ENCODE measurements around the gene TOMM70. TPM values are rescaled to one million over a fixed set of nuclear protein-coding genes. Genes with fewer than 3 reads are reported as not detected.

The TOMM70 gene
- polyA plus RNA-seq, 3 donors: 4.9 to 6.3 (median 6.3) TPM

- Histone ChIP-seq H3K9me3 (replicated peaks in 1 of 2; ENCODE audit: control insufficient read depth in 1 of 2, insufficient read depth in 1 of 2, low read length in 2 of 2) (no peaks in the 10 kb centered on the region), H3K36me3 (replicated peaks in 1 of 2; ENCODE audit: control insufficient read depth in 1 of 2, insufficient read depth in 2 of 2, low read length in 2 of 2) (peaks cover 72 to 94% of the 10 kb centered on the region in 2 donors), H4K20me1 (ENCODE audit: insufficient read depth, low read length) (no peaks in the 10 kb centered on the region), H3K9ac (ENCODE audit: insufficient read depth, low read length, poor library complexity, severe bottlenecking) (no peak overlapping the region), H3K27me3 (ENCODE audit: control insufficient read depth in 2 of 2, insufficient read depth in 2 of 2, low read length in 2 of 2) (no peaks in the 10 kb centered on the region), H3K4me2 (replicated peaks; ENCODE audit: extremely low read depth, low read length, poor library complexity, severe bottlenecking) (no peak overlapping the region), H3K79me2 (ENCODE audit: insufficient read depth, low read length) (no peaks in the 10 kb centered on the region), H3K27ac (ENCODE audit: low read depth in 1 of 2, low read length in 2 of 2) (no peak overlapping the region), H3K4me3 (replicated peaks in 1 of 3; ENCODE audit: low read depth in 2 of 3, low read length in 3 of 3) (no peak overlapping the region), H2AFZ (ENCODE audit: insufficient read depth, low read depth, low read length, poor library complexity, severe bottlenecking) (no peak overlapping the region), H3K4me1 (ENCODE audit: control insufficient read depth in 1 of 2, insufficient read depth in 2 of 2, low read length in 2 of 2) (no peaks in the 10 kb centered on the region)
- intact Hi-C loops (cut with micrococcal nuclease): no loop called here
- DNase-seq: no peak
- Mint-ChIP-seq H3K9me3 (no peaks in the 10 kb centered on the region), H3K4me3 (no peak overlapping the region), H3K27ac (no peak overlapping the region), H3K36me3 (peaks cover 65 to 67% of the 10 kb centered on the region in 2 donors), H3K27me3 (ENCODE audit: low read depth in 3 of 3) (no peaks in the 10 kb centered on the region), H3K4me1 (no peaks in the 10 kb centered on the region)
- TF ChIP-seq CTCF (IDR thresholded peaks at IDR 0.05): no peak
These were observed 26.4 kb downstream of the TOMM70 start for GRCh38 chr3:100374521-100374920.

DNA sequence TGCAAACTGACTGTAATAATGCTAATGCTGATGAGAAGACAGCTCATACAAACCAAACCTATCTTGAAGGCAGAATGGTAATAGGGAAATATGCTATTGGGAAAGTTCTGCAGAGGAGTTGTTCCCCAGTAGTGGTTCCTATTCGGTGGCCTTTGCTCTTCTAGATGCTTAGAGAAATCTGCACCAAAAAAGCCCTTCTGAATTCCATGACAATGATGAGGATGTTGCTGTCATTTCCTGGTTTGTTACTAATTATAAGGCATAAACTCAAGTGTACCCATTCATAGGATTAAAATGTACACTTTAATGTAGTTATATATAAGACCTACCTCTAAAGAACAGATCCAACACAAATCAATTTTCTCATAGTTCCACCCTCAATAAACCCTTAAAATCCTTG is 30.1 kb downstream of the TOMM70 start:
- Histone ChIP-seq H3K4me3 (replicated peaks in 1 of 3; ENCODE audit: low read depth in 2 of 3, low read length in 3 of 3) (no peak overlapping the region), H3K79me2 (ENCODE audit: insufficient read depth, low read length) (no peaks in the 10 kb centered on the region), H3K9me3 (replicated peaks in 1 of 2; ENCODE audit: control insufficient read depth in 1 of 2, insufficient read depth in 1 of 2, low read length in 2 of 2) (no peaks in the 10 kb centered on the region), H3K36me3 (replicated peaks in 1 of 2; ENCODE audit: control insufficient read depth in 1 of 2, insufficient read depth in 2 of 2, low read length in 2 of 2) (peaks cover 72 to 97% of the 10 kb centered on the region in 2 donors), H3K9ac (ENCODE audit: insufficient read depth, low read length, poor library complexity, severe bottlenecking) (no peak overlapping the region), H4K20me1 (ENCODE audit: insufficient read depth, low read length) (no peaks in the 10 kb centered on the region), H2AFZ (ENCODE audit: insufficient read depth, low read depth, low read length, poor library complexity, severe bottlenecking) (no peak overlapping the region), H3K27me3 (ENCODE audit: control insufficient read depth in 2 of 2, insufficient read depth in 2 of 2, low read length in 2 of 2) (no peaks in the 10 kb centered on the region), H3K4me1 (ENCODE audit: control insufficient read depth in 1 of 2, insufficient read depth in 2 of 2, low read length in 2 of 2) (no peaks in the 10 kb centered on the region), H3K4me2 (replicated peaks; ENCODE audit: extremely low read depth, low read length, poor library complexity, severe bottlenecking) (no peak overlapping the region), H3K27ac (ENCODE audit: low read depth in 1 of 2, low read length in 2 of 2) (no peak overlapping the region)
- H3K9me3 Mint-ChIP-seq: no peaks in the 10 kb centered on the region
- no peaks in the 10 kb centered on the region for H3K27me3 Mint-ChIP-seq (ENCODE audit: low read depth in 3 of 3)
- no peak overlapping the region for H3K4me3 Mint-ChIP-seq
- TF ChIP-seq CTCF (IDR thresholded peaks at IDR 0.05): no peak
- no peak for DNase-seq
- H3K27ac Mint-ChIP-seq: no peak overlapping the region
- no peaks in the 10 kb centered on the region for H3K4me1 Mint-ChIP-seq
- WGBS (ENCODE audit: insufficient coverage): no CpG with 5 or more reads among the region's 1 CpG
- peaks cover 65 to 69% of the 10 kb centered on the region in 2 donors for H3K36me3 Mint-ChIP-seq
- intact Hi-C loops (cut with micrococcal nuclease): no loop called here
